ENCODE measurements around the gene KDM4C.

KDM4C gene

DNA sequence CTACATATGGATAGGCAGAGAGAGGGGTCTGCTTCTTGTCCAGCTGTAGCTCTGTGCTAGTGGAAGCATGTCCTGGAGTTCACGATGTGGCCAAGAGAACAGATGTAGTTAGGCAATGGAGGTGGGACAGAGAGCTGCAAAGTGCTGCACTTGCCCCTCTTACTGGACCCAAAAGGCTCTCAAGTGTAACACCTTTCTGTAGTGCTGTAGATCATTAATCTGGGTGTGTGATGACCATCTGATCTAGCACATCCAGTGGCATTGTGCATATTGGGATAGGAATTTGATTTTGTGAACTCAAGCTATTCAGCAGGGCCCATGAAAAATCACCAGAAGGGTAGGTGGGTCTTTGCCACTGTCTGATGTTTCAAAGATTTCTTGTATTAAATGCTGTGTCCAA, 151.4 kb downstream of the KDM4C start:
- no peak for DNase-seq

GRCh38 chr9:6910032-6910431, 152.3 kb downstream of the KDM4C start:
- no peak for DNase-seq

DNA sequence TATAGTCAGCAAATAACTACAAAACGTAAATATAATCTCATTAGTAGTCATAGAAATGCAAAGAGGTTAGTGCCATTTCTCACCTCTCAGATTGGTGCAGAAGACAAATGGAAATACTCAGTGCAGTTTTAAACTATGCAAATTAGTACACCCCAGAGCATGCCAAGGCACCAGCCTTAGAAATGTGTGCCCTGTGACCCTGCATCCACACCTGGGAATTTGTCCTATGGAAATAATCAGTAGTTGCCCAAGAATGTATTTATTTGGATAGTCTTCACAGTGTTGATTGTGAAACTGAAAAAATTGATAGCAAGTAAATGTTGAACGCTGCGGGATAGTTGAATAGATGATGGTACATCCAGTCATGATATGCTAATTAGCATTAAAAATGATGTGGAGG, 152.7 kb downstream of the KDM4C start:
- no peak for DNase-seq

DNA sequence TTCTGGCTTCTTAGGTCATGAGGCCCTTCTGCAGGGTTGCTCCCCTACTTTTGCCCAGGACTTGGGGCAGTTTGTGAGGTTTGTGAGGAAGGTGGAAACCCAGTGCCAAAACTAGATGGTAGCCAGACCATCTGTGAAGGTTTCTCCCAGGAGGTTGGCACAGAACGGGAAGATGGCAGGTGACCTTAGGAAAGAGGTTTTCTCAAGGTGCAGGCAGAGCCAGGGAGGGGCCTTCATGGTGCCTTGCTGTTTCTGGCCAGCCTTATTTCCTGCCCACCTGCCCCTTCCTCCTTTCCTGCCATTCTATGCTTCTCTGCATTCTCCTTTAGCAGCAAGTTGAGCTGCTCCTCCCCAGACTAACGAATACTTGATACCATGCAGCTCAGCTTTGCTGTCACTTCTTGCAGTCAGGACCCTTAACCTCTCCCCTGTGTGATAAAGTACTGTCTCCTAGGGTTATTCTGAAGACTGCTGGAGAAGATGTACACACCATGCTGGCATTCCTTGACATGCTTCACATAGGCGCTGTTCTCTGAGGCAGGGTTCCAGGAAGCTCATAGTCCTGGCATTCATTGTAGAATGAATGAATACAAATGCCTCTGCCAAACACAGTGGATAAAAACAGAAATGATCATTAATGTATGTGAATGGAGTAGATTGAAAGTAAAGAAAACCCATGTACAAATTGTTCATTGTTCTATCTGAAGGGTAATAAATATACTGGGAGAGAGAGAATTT, 154.3 kb downstream of the KDM4C start:
- DNase-seq = no peak

DNA sequence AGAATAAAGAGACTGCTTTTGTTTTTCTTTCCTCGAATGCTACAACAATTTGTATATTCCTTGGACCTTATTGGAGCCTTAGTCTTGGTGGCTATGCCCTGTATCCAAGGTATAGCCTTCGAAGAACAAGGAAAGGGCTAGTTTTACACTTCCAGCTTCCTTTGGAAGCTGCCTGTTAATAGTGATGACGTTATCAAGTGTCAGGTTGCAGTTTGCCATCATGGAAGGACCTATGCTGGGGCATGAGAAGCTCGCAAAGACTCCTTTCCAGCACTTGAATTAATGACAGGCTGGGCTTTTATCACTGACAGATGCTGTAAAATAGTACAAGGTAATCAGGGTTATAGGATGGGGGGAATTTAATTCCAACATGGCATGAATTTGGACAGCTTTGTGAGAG, 157.9 kb downstream of the KDM4C start:
- no peak for DNase-seq

DNA sequence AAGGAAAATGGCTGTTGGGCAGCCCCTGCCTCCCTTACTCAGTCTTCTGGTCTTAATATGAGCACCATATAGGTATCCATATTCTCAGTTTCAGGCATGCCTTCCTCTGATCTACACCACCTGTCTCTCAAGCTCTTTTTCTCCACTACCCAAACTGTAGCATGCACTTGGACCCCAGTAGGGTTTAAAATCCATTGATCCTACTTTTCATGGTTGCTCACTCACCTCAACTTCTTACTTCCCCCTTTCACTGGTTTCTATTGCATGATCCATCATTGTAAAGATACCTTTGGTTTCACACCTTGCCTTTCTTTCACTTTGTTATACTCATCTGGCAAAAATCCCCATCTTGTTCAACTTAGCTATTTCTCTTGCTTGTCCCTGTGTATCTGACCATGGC, 159.4 kb downstream of the KDM4C start:
- no peak for DNase-seq

GRCh38 chr9:6920041-6920440, 162.3 kb downstream of the KDM4C start:
- no peak for DNase-seq

DNA sequence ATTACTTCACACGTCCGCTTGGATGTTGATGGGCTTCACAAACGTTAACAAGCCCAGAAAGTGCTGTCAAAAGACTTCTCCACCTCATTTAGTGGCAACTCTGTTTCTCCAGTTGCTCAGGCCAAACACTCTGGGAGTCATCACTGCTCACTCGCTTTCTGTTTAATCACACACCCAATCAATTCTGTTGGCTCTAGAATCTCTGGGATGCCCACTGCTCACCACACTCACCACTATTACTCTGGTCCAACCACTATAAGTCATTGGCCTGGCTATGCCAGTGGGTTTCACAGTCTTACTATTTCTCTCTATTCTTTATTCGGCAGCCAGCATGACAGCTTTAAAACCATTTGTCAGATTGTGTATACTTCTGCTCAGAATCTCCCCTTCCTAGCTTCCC, 163.5 kb downstream of the KDM4C start:
- DNase-seq = no peak

GRCh38 chr9:6922124-6922676, 164.4 kb downstream of the KDM4C start:
- no peak for DNase-seq

- DNase-seq = no peak
Observed at GRCh38 chr9:6922680-6923079, 164.9 kb downstream of the KDM4C start.

DNA sequence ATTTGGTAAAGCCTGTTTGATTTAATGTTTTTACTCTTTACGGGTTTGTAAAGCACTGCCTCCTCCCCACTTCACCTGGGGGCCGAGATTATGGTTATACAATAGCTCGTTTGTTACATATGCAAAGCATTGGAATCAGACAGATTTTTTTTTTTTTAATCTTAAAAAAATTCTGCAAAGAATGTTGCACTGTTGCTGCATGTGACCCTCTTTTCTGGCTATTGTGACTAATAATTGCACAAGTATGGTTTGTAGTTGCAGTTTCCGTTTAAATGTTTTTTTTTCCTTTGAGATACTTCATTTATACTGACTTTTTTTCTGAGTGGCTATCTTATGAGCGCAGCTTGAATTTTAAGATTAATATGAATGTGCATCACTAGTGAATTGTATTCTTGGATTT, 165.3 kb downstream of the KDM4C start:
- no peak for DNase-seq

DNA sequence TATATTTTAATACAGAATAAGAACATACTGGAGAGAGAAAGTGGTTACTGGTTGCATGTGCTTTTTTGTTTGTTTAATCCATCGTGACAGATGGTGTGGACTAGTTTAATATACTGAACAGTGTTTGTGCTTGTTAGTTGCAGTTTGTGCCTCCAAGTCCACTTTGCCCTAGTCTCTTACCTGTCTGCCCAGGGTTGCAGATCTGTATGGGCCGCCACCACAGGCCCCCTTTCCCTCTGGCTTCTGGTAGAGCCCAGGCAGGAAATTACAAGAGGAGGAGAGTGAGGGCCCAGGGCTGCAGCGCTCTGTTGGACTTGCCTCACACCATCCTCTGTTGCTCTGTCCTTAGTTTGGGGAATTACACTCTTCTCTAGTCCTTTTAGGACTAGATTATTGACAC, 166.4 kb downstream of the KDM4C start:
- no peak for DNase-seq

DNA sequence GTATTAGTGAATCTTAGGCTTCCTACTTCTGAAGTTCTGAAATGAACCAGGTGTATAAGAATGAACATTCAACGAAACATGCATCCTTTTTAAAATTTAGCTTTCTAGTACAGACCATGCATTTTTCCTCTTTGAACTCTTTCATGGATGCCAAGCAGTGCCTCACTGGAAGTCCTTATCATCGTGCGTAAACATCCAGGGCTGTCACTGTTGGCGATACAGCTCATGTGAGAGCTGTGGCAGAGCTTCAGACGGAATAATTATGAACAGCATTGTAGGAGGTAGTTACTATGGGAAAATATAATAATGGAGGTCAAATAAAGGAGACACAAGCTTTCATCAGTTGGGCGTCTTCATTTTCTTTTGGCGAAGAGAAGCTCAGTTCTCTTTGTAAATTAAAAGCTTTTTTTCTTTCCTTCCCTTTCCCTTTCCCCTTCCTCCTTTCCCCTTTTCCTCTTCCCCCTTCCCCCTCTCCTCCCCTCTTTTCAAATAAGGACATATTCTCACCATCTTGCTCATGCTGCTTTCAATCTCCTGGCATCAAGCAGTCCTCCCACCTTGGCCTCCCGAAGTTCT, 167.3 kb downstream of the KDM4C start:
- no peak for DNase-seq

DNA sequence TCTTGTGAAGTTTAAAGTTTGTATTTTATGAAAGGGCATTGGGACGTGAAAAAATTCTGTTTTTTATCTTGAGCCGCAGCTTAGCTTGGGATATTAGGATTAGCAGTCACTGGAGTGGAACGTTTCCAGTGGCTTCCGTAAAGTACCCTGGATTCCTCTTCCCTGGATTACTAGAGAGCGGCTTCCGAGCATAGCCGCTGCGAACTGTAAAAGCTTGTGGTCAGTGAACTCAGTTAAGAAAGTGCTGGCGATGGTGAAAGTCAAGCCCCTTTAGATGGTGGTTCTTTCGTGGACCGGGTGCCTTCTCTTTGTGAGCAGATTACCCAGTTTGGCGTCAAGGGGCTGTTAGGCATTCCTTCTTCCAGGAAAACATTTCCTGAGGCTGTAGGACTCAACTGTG, 168.1 kb downstream of the KDM4C start:
- no peak for DNase-seq

DNA sequence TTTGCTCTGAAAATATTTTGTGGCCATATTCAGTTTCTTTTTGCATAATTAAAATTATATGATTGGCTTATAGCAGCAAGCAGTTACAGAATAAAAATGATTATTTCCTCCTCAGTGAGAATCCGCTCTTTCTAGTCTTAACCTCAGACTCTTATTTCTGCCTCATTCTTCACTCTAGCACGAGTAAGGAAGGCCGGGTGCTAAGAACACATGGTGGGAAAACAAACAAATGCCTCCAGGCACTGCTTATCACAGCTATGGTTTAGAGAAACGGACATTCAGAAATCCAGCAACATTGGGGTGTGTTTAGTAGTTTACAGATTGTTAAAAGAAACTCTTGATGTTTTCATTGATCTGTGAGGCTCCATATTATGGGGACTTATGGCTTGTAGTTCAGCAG, 168.7 kb downstream of the KDM4C start:
- no peak for DNase-seq

DNA sequence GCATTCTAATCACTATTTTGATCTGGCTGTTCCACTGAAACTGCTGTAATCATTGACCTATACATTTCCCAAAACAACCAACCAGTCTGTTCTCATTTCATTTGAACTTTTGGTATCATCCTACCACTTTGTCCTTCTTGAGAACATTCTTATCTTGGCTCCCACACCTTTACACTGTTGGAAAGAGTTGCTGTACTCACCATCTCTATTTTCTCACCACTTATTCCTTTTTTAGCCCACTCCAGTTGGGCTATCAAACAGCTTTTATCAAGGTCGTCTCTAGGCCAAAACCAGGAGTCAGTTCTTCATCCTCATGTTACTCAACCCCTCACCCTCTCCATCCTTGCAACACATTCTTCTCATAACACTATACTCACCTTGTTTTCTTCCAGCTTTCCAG, 170.1 kb downstream of the KDM4C start:
- DNase-seq = no peak

DNA sequence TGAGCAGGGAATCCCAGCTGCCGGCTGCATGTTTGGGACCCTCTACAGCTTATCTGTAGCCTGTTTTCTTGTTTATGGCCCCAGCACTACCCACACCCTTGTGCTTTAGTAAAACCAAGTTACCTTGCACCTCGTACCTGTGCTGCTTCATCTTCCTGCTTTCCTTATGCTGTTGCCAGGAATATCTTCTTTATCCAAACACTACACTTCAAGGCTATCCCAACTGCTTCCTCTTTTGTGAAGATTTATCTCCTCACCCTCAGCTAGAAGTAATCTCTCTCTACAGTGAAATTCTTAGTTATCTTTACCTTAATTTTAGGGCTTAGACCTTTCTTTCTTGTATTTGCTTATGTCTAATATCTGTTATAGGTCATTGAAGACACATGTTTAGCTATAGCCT, 171.1 kb downstream of the KDM4C start:
- no peak for DNase-seq

- no peak for DNase-seq
Observed at GRCh38 chr9:6929441-6930215, 171.9 kb downstream of the KDM4C start.

DNA sequence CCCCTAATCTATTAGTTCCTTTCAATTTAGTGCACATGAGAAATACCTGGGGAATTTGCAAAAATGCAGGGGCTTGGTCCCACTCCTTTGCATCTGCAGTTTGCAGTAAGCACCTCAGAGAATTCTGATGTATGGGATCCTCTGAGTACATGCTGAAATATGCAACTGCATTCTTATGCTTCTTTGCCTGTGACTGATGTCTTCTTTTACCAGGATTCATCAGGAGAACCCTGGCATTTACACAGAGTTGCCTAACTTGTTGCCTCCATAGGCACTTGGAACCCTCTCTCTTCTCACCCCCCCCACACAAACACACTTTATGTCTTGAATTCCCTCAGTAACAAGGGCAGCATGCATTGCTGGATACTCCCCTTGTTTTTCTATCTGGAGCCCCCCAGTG, 173.1 kb downstream of the KDM4C start:
- DNase-seq = peak; percentile 82

DNA sequence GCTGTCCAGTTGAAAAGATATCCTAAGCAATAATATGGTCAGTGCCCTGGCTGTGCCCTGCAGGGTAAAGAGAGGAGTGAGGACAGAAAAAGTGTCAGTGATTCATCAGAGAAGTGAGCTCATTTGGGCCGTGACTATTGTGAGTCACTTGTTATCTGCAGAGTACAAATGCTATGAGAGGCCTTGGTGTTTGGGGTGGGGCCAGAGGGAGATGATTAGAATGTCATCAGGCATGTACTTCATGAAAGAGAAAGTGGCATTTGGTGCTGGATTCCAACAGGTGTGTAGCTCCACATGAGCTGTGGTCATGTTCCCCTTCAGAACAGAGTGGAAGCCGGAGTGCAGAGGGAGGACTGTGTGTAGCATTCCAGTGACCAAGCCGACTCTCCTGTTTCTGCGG, 174.1 kb downstream of the KDM4C start:
- peak; percentile 84 for DNase-seq

- no peak for DNase-seq
Observed at GRCh38 chr9:6936103-6936502, 178.3 kb downstream of the KDM4C start.

DNA sequence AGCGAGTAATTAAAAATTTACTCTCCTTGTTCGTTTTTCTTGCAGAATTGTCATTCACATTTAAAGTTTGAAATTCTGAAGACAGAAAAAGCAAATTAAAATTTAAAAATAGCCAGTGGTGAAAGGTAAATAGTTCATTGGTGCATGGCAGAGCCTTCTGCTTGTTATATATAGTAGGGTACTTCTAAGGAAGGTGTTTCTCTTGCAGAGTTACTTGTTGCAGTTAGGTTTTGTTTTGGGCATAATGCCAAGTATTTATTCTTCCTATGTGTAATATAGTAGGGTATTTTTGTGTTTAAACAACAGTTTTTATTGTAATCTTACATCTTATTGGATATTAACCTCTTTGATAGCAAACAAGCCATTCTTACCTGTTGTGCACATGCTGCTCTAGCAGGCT, 179.4 kb downstream of the KDM4C start:
- no peak for DNase-seq

DNA sequence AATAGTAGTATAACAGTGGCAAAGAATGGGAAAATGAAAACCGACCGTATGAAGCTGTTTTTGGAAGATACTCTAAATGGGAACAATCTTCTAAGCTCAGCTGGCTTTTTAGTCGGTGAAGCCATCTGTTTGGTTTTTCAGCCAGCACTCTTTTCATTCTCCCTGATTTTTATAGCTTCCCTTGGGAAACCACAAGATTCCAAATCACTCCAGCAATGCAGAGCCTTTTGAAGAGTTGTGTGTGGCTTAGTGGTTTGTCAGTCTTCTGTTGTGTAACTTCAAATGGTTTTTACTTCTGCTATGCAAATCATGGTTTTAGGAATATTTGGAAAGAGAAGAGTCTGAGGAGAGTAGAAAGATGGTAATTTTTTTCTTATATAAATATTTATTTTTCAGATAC, 180.7 kb downstream of the KDM4C start:
- DNase-seq = peak; percentile 71

DNA sequence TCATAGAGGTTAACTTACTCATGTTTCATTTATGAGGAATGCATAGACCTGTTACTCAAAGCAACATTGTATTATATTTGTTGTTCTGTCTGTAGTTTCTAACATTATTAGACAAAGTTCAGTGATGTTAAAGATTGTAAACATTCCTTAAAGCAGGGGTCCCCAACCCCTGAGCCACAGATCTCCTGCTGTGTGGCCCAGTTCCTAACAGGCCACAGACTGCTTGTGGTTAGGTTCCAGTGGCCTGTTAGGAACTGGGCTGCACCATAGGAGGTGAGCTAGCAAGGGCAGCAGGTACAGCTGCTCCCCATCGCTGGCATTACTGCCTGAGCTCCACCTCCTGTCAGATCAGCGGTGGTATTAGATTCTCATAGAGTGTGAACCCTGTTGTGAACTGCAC, 181.1 kb downstream of the KDM4C start:
- DNase-seq = no peak

Data from NCI-H226 (cell line).